BLaER1 treated with 17β-estradiol and CSF1 and Interleukin-3, amounts not matched to agents 10 nM and 100 nM (cell line): ENCODE data around the gene CBR1.
"Not testable (repeated sequence)": the region's sequence is repeated elsewhere in the genome, so short reads cannot be mapped to it uniquely, and the experiment has no call there.

Experiments
- H3K27ac ChIP-seq, 11 experiments: shearing (Covaris generic); formaldehyde crosslinking; 2 replicates each; pipeline ENCODE4 v1.8.1; 2022
- H3K27me3 ChIP-seq, 11 experiments: shearing (Covaris generic); formaldehyde crosslinking; 2 replicates each; pipeline ENCODE4 v1.8.1; 2022
- H3K36me3 ChIP-seq, 11 experiments: shearing (Covaris generic); formaldehyde crosslinking; 2 replicates each; pipeline ENCODE4 v1.8.1; 2022
- H3K4me1 ChIP-seq, 10 experiments: shearing (Covaris generic); formaldehyde crosslinking; 2 replicates each; pipeline ENCODE4 v1.8.1; 2022
- H3K4me2 ChIP-seq, 11 experiments: shearing (Covaris generic); formaldehyde crosslinking; 2 replicates each; pipeline ENCODE4 v1.8.1; 2022
- H3K4me3 ChIP-seq, 10 experiments: shearing (Covaris generic); formaldehyde crosslinking; 2 replicates each; pipeline ENCODE4 v1.8.1; 2022
- H3K9ac ChIP-seq, 11 experiments: shearing (Covaris generic); formaldehyde crosslinking; 2 replicates each; pipeline ENCODE4 v1.8.1; 2022
- H3K9me3 ChIP-seq, 11 experiments: shearing (Covaris generic); formaldehyde crosslinking; replicated peaks in 1 of 11; 2 replicates each; pipeline ENCODE4 v1.8.1; 2022
- H4K20me1 ChIP-seq, 11 experiments: shearing (Covaris generic); formaldehyde crosslinking; 2 replicates each; pipeline ENCODE4 v1.8.1; 2022
- Cebpa-rat ChIP-seq, 11 experiments: shearing (Covaris generic); IDR thresholded peaks; 2 replicates each; pipeline ENCODE4 v1.8.1; 2022

The CBR1 gene

DNA sequence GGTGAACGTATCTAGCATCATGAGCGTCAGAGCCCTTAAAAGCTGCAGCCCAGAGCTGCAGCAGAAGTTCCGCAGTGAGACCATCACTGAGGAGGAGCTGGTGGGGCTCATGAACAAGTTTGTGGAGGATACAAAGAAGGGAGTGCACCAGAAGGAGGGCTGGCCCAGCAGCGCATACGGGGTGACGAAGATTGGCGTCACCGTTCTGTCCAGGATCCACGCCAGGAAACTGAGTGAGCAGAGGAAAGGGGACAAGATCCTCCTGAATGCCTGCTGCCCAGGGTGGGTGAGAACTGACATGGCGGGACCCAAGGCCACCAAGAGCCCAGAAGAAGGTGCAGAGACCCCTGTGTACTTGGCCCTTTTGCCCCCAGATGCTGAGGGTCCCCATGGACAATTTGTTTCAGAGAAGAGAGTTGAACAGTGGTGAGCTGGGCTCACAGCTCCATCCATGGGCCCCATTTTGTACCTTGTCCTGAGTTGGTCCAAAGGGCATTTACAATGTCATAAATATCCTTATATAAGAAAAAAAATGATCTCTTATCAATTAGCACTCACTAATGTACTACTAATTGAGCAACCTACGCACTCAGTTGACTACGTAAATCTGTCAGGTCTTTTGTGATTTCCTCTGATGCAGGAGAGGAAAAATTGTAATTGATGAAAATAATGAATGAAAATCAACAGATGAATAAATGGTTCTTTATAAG is 2.8 kb downstream of the CBR1 start:
- Histone ChIP-seq H3K27me3 (no peaks in the 10 kb centered on the region), H4K20me1 (no peaks in the 10 kb centered on the region), H3K4me2 (peak overlapping the region in 6 of 11 experiments; percentile 8 to 98 (median 24); a peak in 3 of 22 replicates), H3K9ac (no peak overlapping the region), H3K36me3 (peaks cover 19 to 33% (median 24%) of the 10 kb centered on the region in 11 experiments), H3K4me3 (no peak overlapping the region), H3K27ac (no peak overlapping the region), H3K9me3 (peaks cover 19 to 28% (median 21%) of the 10 kb centered on the region in 11 experiments), H3K4me1 (peaks cover 8 to 44% (median 26%) of the 10 kb centered on the region in 10 experiments; a peak in 17 of 20 replicates)
- no peak for TF ChIP-seq Cebpa-rat (IDR thresholded peaks at IDR 0.05)

DNA sequence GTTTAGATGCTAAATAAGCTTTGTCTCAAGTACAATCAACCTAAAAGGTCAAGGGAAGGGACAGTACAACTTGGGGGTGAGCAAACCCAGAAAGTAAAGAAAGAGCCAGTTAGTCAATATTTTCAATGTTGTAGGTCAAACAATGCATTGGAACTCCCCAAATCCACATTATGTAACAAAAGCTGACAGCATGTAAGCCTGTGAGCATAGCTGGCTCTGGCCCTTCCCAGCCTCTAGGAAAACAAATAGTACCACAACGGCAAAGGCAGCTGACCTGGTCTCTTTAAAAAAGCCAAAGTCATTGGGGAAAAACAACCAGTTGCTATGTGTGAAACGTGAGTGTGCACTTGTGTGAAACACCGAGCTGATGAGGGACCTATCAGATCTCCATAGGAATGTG is 3.4 kb downstream of the CBR1 start:
- no peak for TF ChIP-seq Cebpa-rat (IDR thresholded peaks at IDR 0.05)

DNA sequence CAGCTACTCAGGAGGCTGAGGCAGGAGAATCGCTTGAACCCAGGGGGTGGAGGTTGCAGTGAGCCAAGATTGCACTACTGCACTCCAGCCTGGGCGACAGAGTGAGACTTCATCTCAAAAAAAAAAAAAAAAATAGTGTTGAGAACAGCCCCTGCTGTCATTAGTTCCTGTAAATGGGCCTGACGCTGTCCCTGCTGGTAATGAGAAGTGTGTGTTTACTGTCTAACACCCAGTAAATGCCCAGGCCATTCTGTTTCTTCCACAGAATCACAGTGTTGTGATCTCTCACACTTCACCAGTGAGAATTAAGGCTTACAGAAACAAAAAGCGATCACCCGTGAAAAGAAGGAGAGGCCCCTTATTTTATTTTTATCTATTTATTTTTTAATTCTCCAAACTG is 4.1 kb downstream of the CBR1 start:
- not testable (repeated sequence) for H3K4me2 ChIP-seq, H3K27ac ChIP-seq, H3K27me3 ChIP-seq, H4K20me1 ChIP-seq, H3K4me3 ChIP-seq, H3K9ac ChIP-seq
- peaks cover 13 to 57% (median 34%) of the 10 kb centered on the region in 10 experiments for H3K4me1 ChIP-seq
- peaks cover 6 to 14% (median 8%) of the 10 kb centered on the region in 11 experiments for H3K9me3 ChIP-seq
- peaks cover 19 to 31% (median 24%) of the 10 kb centered on the region in 11 experiments for H3K36me3 ChIP-seq

More for the DNA sequence above, 3.4 kb downstream of the CBR1 start:
- H3K4me2 ChIP-seq, result peak overlapping the region in 2 of 11 experiments; percentile 0 to 15; a peak in 1 of 22 replicates
- H3K36me3 ChIP-seq, result peaks cover 19 to 33% (median 24%) of the 10 kb centered on the region in 11 experiments
- no peak overlapping the region for H3K9ac ChIP-seq
- H3K27me3 ChIP-seq, result no peaks in the 10 kb centered on the region
- H3K4me1 ChIP-seq, result peaks cover 8 to 49% (median 29%) of the 10 kb centered on the region in 10 experiments; a peak in 17 of 20 replicates
- H3K4me3 ChIP-seq, result no peak overlapping the region
- H4K20me1 ChIP-seq, result no peaks in the 10 kb centered on the region
- peaks cover 14 to 22% (median 15%) of the 10 kb centered on the region in 11 experiments for H3K9me3 ChIP-seq
- H3K27ac ChIP-seq, result no peak overlapping the region

DNA sequence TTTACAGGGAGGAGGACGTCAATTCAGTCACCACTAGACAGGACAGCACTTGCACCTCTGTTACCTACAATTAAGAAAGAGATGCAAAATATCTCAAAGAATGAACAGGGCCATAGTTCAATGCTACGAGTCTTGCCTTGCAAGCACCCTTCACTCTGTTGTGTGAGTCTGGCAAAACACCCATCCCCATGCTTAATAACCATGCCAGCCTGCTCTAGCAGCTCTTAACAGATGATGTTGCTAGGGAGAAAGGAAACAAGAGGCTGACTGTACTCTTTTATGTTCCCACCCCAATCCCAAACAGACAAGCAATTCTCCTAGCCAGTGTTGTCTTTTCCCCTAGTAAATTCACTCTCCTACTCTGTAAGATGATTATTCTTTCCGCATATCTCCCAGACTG is 5.3 kb downstream of the CBR1 start:
- H3K27me3 ChIP-seq, result no peaks in the 10 kb centered on the region
- H4K20me1 ChIP-seq, result no peaks in the 10 kb centered on the region
- H3K9ac ChIP-seq, result no peak overlapping the region
- peaks cover 0 to 7% (median 0%) of the 10 kb centered on the region in 11 experiments; a peak in 1 of 22 replicates for H3K9me3 ChIP-seq
- H3K27ac ChIP-seq, result no peak overlapping the region
- H3K4me1 ChIP-seq, result peaks cover 17 to 67% (median 38%) of the 10 kb centered on the region in 10 experiments
- H3K4me2 ChIP-seq, result no peak overlapping the region
- TF ChIP-seq Cebpa-rat (IDR thresholded peaks at IDR 0.05), result no peak
- H3K36me3 ChIP-seq, result peaks cover 19 to 28% (median 24%) of the 10 kb centered on the region in 11 experiments
- no peak overlapping the region for H3K4me3 ChIP-seq

DNA sequence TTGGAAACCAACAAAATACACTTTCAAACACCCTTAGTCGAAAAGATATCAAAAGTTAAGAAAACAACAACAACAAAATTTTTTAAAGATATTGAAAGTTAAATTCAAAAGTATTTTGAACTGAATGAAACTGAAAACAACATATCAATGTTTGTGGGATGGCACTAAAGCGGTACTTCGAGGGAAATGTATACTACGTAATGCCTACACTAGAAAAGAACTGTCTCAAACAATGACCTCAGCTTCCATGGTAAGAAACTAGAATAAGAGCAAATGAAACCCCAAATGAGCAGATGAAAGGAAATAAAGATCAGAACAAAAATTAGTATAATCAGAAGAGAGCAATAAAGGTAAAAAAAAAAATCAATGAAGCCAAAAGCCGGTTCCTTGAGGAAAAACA is 6.1 kb downstream of the CBR1 start:
- Histone ChIP-seq H3K9ac (no peak overlapping the region), H3K27me3 (no peaks in the 10 kb centered on the region), H4K20me1 (no peaks in the 10 kb centered on the region), H3K9me3 (peaks cover 0 to 7% (median 0%) of the 10 kb centered on the region in 11 experiments; a peak in 1 of 22 replicates), H3K4me1 (peaks cover 11 to 59% (median 31%) of the 10 kb centered on the region in 10 experiments), H3K4me3 (no peak overlapping the region), H3K36me3 (peaks cover 18 to 27% (median 23%) of the 10 kb centered on the region in 11 experiments), H3K27ac (no peak overlapping the region), H3K4me2 (no peak overlapping the region)
- no peak for TF ChIP-seq Cebpa-rat (IDR thresholded peaks at IDR 0.05)

DNA sequence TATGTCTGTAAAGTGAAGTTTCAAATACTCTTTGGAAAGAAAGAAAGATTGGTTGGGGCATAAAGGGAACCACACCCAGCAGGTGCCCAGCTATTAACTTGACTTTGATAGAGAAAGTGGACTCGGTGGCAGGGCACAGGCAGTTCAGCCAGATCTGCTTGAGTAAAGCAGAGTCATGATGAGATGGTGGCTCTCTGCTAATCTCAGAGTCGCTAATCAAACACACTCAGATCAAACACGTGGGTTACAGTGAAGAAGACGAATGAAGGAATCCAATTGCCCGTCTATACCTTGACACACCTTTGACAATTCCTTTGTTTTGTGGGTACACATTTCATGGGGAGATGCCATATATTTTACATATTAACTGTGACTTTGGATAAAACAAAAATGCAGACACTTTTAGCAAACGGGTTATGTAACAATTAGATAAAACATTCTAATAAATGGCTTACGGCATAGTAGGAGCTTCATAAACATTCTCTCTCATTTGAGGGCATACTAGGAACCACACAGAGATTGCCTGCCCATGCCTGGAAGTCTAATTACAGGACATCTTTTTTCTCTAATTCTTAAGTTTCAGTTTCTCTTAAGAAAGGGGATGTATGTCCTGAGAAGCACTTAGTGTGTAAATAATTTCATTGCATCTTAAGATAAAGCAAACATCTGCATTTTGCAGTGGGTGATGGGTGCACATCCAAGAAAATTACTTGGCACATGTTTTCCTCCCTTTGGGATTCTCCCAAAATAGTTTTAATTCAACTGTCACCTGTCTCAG is 7.2 kb downstream of the CBR1 start:
- H3K9ac ChIP-seq, result no peak overlapping the region
- no peaks in the 10 kb centered on the region for H3K27me3 ChIP-seq
- H3K4me3 ChIP-seq, result peak overlapping the region in 1 of 10 experiments; percentile 8; a peak in 1 of 20 replicates
- H3K4me2 ChIP-seq, result peak overlapping the region in 6 of 11 experiments; percentile 3 to 74 (median 51); a peak in 10 of 22 replicates
- no peaks in the 10 kb centered on the region for H4K20me1 ChIP-seq
- peaks cover 7 to 16% (median 13%) of the 10 kb centered on the region in 11 experiments for H3K36me3 ChIP-seq
- H3K4me1 ChIP-seq, result peaks cover 10 to 48% (median 24%) of the 10 kb centered on the region in 10 experiments; a peak in 19 of 20 replicates
- H3K27ac ChIP-seq, result peak overlapping the region in 3 of 11 experiments; percentile 2 to 17 (median 16); a peak in 3 of 22 replicates
- no peak for TF ChIP-seq Cebpa-rat (IDR thresholded peaks at IDR 0.05)
- H3K9me3 ChIP-seq, result peaks cover 0 to 6% (median 0%) of the 10 kb centered on the region in 11 experiments; a peak in 1 of 22 replicates

DNA sequence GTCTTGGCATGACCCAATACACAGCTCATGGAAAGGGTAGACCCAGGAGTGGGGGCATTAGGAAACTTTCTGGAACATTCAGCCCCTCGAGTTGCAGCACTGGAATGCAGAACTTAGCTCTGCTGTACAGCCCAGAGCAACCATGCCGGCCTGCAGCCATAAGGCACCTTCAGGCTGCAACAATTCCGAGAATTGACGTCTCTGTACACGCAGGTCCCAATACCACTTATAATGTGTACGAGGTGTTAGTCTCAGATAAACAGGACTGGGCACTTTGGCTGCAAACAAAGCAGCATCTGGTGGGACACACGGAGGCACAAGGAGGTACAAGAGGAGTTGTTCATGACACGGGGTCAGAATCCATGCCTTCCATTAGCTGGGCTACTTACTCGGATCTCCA is 7.9 kb downstream of the CBR1 start:
- no peak overlapping the region for H3K9ac ChIP-seq
- H3K36me3 ChIP-seq, result peaks cover under 1 to 9% (median 6%) of the 10 kb centered on the region in 11 experiments; a peak in 18 of 22 replicates
- H3K4me1 ChIP-seq, result peaks cover 10 to 41% (median 21%) of the 10 kb centered on the region in 10 experiments; a peak in 19 of 20 replicates
- H3K27me3 ChIP-seq, result no peaks in the 10 kb centered on the region
- H3K27ac ChIP-seq, result no peak overlapping the region
- TF ChIP-seq Cebpa-rat (IDR thresholded peaks at IDR 0.05), result no peak
- no peak overlapping the region for H3K4me3 ChIP-seq
- H3K9me3 ChIP-seq, result peaks cover 0 to 4% (median 0%) of the 10 kb centered on the region in 11 experiments; a peak in 1 of 22 replicates
- H3K4me2 ChIP-seq, result peak overlapping the region in 6 of 11 experiments; percentile 3 to 74 (median 51); a peak in 10 of 22 replicates
- H4K20me1 ChIP-seq, result no peaks in the 10 kb centered on the region

DNA sequence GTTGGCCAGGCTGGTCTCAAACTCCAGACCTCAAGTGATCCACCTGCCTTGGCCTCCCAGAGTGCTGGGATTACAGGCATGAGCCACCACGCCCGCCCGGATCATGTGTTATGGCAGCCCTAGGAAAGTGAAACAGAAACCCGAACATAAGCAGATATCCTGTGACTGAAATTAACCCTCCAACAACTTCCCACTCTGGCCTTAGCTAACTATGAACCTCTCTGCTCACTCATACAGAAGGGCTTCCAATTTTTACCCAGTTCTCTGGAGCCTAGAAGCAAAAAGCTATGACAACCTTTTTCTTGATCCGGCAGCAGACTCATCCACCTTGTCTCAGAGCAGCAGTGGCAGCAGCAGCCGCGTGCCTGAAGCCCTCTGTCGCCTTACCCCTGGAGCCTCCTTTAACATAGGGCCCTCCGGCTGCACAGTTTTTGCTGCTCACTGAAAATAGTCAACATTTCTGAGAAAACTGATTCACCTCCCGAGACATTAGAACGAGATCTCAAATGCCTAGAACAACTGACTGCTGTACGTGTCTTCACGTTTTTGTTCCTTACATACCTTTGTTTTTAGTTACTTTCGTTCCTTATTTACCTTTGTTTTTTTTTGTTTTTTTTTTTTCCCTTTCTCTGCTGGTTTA is 9.3 kb downstream of the CBR1 start:
- no peaks in the 10 kb centered on the region for H4K20me1 ChIP-seq
- H3K9ac ChIP-seq, result peak overlapping the region in 5 of 11 experiments; percentile 44 to 54 (median 47); a peak in 8 of 22 replicates
- no peaks in the 10 kb centered on the region for H3K27me3 ChIP-seq
- peak overlapping the region; percentile 18 to 74 (median 56) for H3K4me2 ChIP-seq
- H3K9me3 ChIP-seq, result peaks cover 0 to 4% (median 0%) of the 10 kb centered on the region in 11 experiments; a peak in 1 of 22 replicates
- peak overlapping the region; percentile 8 to 67 (median 55); a peak in 19 of 22 replicates for H3K27ac ChIP-seq
- no peak for TF ChIP-seq Cebpa-rat (IDR thresholded peaks at IDR 0.05)
- H3K36me3 ChIP-seq, result no peaks in the 10 kb centered on the region
- no peak overlapping the region for H3K4me3 ChIP-seq
- H3K4me1 ChIP-seq, result peaks cover 10 to 40% (median 21%) of the 10 kb centered on the region in 10 experiments; a peak in 19 of 20 replicates
